HG03520 (cell line): Measurements from ENCODE around the gene ETV7.

Experiments
- ATAC-seq: cut with Tn5 transposase; IDR thresholded peaks from one replicate; pipeline ENCODE4 v1.9.1; 2021; ENCODE audit warnings: mild to moderate bottlenecking, moderate library complexity; ENCODE audit not compliant: unreplicated experiment

Gene ETV7

GRCh38 chr6:36384095-36384494, 3.4 kb downstream of the ETV7 start:
- no peak for ATAC-seq

- ATAC-seq, result no peak
These were observed 3.9 kb downstream of the ETV7 start for GRCh38 chr6:36383606-36384005.

DNA sequence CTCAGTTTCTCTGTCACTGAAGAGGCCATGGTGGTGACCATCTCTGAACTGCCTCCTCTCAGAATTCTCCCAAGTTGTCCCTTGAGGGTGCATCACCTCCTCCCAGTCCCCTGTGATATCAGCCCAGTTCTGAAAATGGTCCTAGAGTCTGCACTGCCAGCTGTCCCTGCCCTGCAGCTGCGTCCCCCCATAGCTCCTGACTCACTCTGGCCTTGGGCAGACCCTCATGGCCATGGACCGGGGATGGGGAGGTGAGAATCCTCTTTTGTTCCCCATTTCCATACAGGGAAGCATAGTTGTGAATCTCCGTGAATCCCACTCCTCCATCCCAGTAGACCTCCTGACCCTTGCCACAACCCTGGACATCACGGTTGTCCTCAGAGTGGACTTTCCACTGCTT, 4.5 kb downstream of the ETV7 start:
- no peak for ATAC-seq

- ATAC-seq, result no peak
These were observed 5.7 kb downstream of the ETV7 start for GRCh38 chr6:36381502-36382389.

- no peak for ATAC-seq
These were observed 7.3 kb downstream of the ETV7 start for GRCh38 chr6:36380166-36380565.

- no peak for ATAC-seq
These were observed 8.5 kb downstream of the ETV7 start for GRCh38 chr6:36378936-36379335.

DNA sequence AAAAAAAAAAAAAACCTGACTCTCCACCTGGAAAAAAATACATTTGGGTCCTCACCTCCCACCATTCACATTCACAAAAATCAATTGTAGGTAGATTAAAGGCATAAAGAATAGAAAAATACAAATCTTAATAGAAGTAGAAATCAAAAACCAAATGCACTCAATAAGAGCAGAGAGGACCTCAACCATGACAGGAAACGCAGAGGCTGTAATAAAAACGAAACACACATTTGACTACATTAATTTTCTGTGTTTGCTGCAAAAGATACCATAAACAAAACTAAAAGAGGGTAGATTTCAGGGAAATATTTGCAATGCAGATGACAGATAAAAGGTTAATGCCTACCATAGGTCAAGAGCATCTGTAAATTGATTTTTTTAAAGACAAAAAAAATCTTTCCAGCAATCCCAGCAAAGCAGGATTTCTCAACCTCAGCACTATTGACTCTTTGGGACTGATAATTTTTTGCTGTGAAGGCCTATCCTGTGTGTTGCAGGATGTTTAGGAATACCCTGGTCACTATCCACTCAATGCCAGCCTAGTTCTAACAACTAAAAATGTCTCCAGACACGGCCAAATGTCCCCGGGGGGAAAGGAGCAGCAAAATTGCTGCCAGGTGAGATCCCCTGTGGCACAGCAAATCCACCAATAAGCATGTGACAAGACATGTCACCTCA, 9.1 kb downstream of the ETV7 start:
- ATAC-seq, result no peak

GRCh38 chr6:36377594-36377993, 9.9 kb downstream of the ETV7 start:
- ATAC-seq, result no peak

DNA sequence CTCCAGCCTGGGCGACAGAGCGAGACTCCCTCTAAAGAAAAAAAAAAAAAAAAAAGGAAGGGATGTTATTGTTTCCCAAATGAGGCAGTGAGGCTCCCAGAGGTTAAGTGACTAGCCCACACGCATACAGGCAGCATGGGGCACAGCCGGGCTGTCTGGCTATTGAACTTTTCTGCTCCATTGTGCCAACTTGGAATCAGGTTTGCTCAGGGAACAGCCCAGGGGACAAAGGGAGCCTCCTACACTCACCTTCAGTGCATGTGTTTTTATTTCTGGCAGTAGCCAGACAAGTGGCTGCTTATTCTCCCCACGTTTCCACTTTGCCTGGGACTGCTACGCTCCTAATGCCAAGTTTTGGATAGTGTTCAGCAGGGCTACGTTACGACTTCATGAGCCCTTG, 10.7 kb downstream of the ETV7 start:
- ATAC-seq, result no peak

DNA sequence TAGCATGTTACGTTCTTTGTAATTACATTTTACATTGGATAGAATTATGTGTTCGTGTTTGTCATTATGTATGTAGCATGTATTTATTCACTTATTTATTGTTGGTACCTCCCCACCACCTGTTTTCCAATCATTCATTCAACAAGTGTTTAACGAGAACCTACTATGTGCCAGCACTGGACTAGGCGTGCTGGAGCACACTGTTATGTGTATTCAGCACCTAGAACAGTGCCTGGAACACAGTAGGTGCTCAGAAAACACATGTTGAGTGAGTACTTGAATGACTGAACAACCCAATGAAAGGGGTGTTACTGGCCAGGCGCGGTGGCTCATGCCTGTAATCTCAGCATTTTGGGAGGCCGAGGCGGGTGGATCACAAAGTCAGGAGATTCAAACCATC, 11.3 kb downstream of the ETV7 start:
- no peak for ATAC-seq

DNA sequence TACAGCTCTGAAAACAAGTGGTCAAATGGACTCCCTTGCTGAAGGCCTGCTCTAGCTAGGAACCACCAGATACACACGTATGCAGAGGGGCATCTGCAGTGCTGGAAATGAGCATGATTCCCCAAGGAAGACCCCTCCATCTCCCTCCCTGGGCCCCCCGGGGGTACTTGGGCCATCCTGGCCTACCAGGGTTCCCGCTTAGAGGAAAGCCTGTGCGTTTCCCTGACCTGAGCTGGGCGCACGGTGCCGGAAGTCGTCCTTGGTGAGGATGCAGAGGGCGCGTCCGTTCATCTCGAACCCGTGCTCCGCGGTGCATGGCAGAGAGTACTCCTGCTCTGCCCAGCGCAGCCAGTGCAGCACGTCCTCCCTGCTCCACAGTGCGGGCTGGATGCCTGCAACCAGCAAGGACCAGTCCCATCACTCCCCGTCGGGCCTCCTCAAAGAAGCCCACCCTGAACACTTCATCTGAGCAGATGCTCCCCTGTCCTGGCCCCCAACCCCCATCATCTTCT, 11.8 kb downstream of the ETV7 start:
- no peak for ATAC-seq

DNA sequence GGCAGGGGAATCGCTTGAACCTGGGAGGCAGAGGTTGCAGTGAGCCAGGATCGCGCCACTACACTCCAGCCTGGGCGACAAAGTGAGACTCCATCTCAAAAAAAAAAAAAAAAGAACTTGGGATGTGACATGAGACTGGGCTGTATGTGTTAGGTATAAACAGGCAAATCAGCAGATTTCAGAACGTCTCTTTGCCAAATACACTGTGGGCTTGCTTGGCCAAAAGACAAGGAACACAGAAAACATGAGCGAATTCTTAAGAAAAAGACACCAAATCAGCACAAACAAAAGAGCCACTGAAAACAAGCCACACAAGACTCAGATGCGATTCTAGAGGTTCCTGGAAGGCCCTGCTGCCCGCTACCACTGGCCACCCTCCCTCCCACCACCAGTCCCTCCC, 12.5 kb downstream of the ETV7 start:
- no peak for ATAC-seq

DNA sequence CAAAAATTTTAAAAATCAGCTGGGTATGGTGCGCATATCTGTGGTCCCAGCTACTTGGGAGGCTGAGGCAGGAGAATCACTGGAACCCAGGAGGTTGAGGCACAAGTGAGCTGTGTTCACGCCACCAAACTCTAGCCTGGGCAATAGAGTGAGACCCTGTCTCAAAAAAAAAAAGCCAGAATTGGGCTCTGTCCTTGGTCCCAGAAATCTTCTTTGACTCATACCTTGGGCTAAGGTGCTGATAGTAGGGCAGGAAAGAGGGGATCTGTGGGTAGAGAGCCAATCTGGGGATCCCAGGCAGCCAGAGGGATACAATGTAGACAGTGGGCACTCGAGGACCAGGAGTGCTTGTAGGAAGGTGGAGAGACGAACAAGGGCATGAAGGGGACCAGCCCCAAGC, 13.3 kb downstream of the ETV7 start:
- ATAC-seq, result no peak

DNA sequence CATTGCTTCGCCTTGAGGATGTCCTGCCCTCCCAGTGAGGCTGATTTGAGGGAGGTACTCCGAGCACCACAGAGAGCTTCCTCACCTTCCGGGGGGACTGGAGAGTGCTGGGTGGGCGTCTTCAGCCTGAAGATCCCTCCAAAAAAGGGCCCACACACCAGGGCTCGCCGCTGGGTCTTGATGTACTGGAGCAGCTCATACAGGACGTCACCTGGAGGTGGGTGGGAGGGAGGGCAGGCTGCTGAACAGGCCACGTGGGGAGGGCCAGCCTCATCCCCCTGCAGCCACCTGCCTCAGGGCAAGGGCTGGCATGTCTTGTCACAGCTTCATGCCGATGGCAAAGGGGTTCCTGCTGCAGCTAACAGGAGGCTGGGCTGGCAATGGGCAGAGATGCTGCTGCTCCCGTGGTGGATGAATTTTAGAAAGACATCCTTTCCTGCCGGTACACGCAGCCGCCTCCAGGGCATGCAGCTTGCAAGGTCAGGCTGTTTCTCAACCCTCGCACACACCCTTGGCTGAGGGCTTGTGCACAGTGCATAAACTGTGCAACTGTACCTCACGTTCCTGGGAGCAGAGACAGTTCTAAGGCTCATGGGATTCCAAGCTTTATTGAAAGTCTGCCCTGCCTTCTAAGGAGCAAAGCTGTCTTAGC, 14.0 kb downstream of the ETV7 start:
- ATAC-seq, result no peak

DNA sequence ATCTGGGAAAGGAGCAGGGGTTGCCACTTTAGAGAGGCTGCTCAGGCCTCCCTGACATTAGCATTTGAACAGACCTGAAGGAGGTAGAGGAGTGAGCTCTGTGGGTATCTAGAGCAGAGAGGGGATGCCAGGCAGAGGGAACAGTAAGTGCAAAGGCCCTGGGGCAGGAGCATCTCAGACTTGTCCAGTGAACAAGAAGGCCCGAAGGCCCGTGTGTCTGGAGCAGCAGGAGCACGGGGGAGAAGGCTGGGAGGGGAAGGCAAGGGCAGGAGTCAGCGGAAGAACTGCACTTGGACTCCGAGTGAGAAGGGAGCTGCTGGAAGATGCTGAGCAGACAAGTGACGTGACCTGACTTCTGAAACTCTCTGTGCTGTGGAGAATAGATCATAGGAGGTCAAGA, 15.4 kb downstream of the ETV7 start:
- no peak for ATAC-seq

- no peak for ATAC-seq
These were observed 16.3 kb downstream of the ETV7 start for GRCh38 chr6:36371211-36371610.

DNA sequence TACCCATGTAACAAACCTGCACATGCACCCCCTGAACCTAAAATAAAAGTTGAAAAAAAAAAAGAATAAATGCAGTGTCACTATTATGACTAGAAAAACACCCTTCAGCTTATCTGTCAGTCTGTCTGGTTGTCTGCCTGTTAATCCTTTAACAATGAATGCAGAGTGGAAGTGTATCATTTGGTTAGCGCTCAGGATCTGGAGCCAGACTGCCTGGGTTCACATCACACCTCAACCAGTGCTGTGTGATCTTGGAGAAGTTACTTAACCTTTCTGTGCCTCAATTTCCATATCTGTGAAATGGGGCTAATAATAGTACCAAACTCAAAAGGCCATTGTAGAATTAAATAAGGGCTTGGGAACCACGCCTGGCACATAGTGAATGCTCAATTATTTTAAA, 16.8 kb downstream of the ETV7 start:
- ATAC-seq, result no peak

- no peak for ATAC-seq
These were observed 18.3 kb downstream of the ETV7 start for GRCh38 chr6:36368921-36369865.

DNA sequence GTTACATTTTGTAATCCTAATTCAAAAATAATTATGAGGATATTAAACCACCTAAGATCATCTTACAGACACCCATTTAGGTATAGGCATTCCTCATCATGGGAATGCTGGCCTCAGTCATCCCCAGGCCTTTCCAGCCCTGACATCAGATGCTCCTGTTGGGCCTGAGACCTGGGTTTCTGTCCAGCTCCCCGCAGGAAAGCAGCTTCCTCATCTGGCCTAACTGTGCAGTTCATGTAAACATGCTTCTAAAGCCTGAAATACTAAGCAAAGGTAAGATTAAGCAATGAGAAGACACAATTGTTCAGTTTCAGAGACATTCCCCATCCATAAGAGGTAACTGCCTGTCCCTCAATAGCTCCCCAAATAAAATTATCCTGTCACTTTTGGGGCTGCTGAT, 19.0 kb downstream of the ETV7 start:
- no peak for ATAC-seq

GRCh38 chr6:36367743-36368142, 19.7 kb downstream of the ETV7 start:
- ATAC-seq, result no peak
